NCI-H187 (cell line): ENCODE results near the gene HTRA1.

Source experiments
- DNase-seq, 2 experiments: peaks; one replicate each; lab custom pipeline; 2025; lab: John Stamatoyannopoulos, UW

Gene HTRA1

GRCh38 chr10:122455376-122456079, 5.8 kb upstream of the HTRA1 start:
- no peak for DNase-seq

- DNase-seq, result no peak
These were observed 3.4 kb upstream of the HTRA1 start for GRCh38 chr10:122457934-122458333.

- DNase-seq, result no peak
These were observed 2.7 kb upstream of the HTRA1 start for GRCh38 chr10:122458693-122459092.

- DNase-seq, result no peak
These were observed 1.6 kb upstream of the HTRA1 start for GRCh38 chr10:122459561-122460273.

GRCh38 chr10:122460891-122461293, 461 bp upstream of the HTRA1 start:
- DNase-seq, result no peak

GRCh38 chr10:122461729-122462532, 578 bp downstream of the HTRA1 start:
- DNase-seq, result no peak

GRCh38 chr10:122462533-122463465, 1.4 kb downstream of the HTRA1 start:
- no peak for DNase-seq

GRCh38 chr10:122463466-122464249, 2.3 kb downstream of the HTRA1 start:
- DNase-seq, result no peak

GRCh38 chr10:122464250-122464510, 2.8 kb downstream of the HTRA1 start:
- DNase-seq, result no peak

GRCh38 chr10:122464586-122464985, 3.2 kb downstream of the HTRA1 start:
- DNase-seq, result no peak

- DNase-seq, result no peak
These were observed 4.2 kb downstream of the HTRA1 start for GRCh38 chr10:122465401-122466040.

GRCh38 chr10:122466951-122467381, 5.6 kb downstream of the HTRA1 start:
- no peak for DNase-seq

- no peak for DNase-seq
These were observed 6.3 kb downstream of the HTRA1 start for GRCh38 chr10:122467701-122468100.

GRCh38 chr10:122468307-122468925, 7.1 kb downstream of the HTRA1 start:
- DNase-seq, result no peak

GRCh38 chr10:122468926-122469781, 7.8 kb downstream of the HTRA1 start:
- DNase-seq, result no peak

GRCh38 chr10:122469848-122470247, 8.5 kb downstream of the HTRA1 start:
- DNase-seq, result no peak

GRCh38 chr10:122471531-122472177, 10.3 kb downstream of the HTRA1 start:
- DNase-seq, result no peak

- DNase-seq, result no peak
These were observed 11.8 kb downstream of the HTRA1 start for GRCh38 chr10:122473116-122473515.
